GM12878 (cell line): Measurements from ENCODE around the gene MT1HL1. TPM values are rescaled to one million over a fixed set of nuclear protein-coding genes. Genes with fewer than 3 reads are reported as not detected.

Experiments
- ATAC-seq: fragments of 200-7000 bp; cut with Tn5 transposase; 3 replicates; pipeline ENCODE4 v1.9.1; 2020; ENCODE audit warnings: mild to moderate bottlenecking, moderate library complexity
- BruUV-seq: library from RNA; stranded (reverse); fragments of 400-500 nt; replicated peaks from 2 replicates; lab custom pipeline; 2021; lab: Mats Ljungman, UMichigan
- CTCF ChIA-PET: fragments of 300-600 bp; sonication (Branson Sonifier 250); formaldehyde crosslinking; extraction: SDS; loops from one replicate; lab custom pipeline; 2021; ENCODE audit warnings: inconsistent platforms; lab: Yijun Ruan, JAX
- POLR2A ChIA-PET: fragments of 350-600 bp; formaldehyde crosslinking; extraction: SDS; loops from one replicate; lab custom pipeline; 2021; ENCODE audit warnings: inconsistent platforms; lab: Charles Lee
- RAD21 ChIA-PET: fragments of 300-600 bp; sonication (Branson Sonifier 250); formaldehyde crosslinking; loops from one replicate; lab custom pipeline; 2023; ENCODE audit warnings: antibody characterized with exemption; ENCODE audit not compliant: unreplicated experiment; lab: Charles Lee
- SMC1A ChIA-PET: fragments of 300-600 bp; sonication (Branson Sonifier 250); formaldehyde crosslinking; loops from one replicate; lab custom pipeline; 2023; ENCODE audit not compliant: unreplicated experiment, uncharacterized antibody; lab: Charles Lee
- DNase-seq: peaks from one replicate; pipeline ENCODE4 v3.0.0-alpha.2; 2011; ENCODE audit warnings: low read depth, low spot score
- FAIRE-seq: peaks from 3 replicates; lab custom pipeline; 2011; peaks lifted over from hg19 to GRCh38; lab: Jason Lieb, UNC
- H2AFZ ChIP-seq: 2 replicates; pipeline ENCODE4 v1.6.0; 2011; ENCODE audit warnings: low read depth, low read length, control low read depth; ENCODE audit not compliant: control insufficient read depth
- H3K27ac ChIP-seq: 2 replicates; pipeline ENCODE4 v1.5.1; 2011; ENCODE audit warnings: control low read depth; ENCODE audit not compliant: control insufficient read depth, insufficient read depth
- H3K27me3 ChIP-seq, 2 experiments: replicated peaks in 1 of 2; 2 replicates each; pipeline versions ENCODE4 v1.6.0 to v1.6.1; 2011; ENCODE audit warnings: low read length in 1 of 2; ENCODE audit not compliant: control insufficient read depth in 2 of 2, insufficient read depth in 2 of 2
- H3K36me3 ChIP-seq, 2 experiments: 2 replicates each; pipeline ENCODE4 v1.5.1; 2011; ENCODE audit warnings: low read length in 1 of 2; ENCODE audit not compliant: control insufficient read depth in 2 of 2, insufficient read depth in 2 of 2
- H3K4me1 ChIP-seq: 2 replicates; pipeline ENCODE4 v1.6.1; 2011; ENCODE audit warnings: mild to moderate bottlenecking, low read length, moderate library complexity, mixed read lengths; ENCODE audit not compliant: control insufficient read depth, insufficient read depth
- H3K4me2 ChIP-seq: 2 replicates; pipeline ENCODE4 v1.6.0; 2011; ENCODE audit warnings: control low read depth; ENCODE audit not compliant: control insufficient read depth, insufficient read depth
- H3K4me3 ChIP-seq: fragments of 200-600 bp; sonication (generic); 2 replicates; pipeline ENCODE4 v1.5.1; 2016
- H3K79me2 ChIP-seq: 2 replicates; pipeline ENCODE4 v1.6.0; 2011; ENCODE audit warnings: low read length; ENCODE audit not compliant: control insufficient read depth, insufficient read depth
- H3K9ac ChIP-seq: 2 replicates; pipeline ENCODE4 v1.8.0; 2011; ENCODE audit warnings: low read length, control low read depth, mixed read lengths; ENCODE audit not compliant: control insufficient read depth, insufficient read depth
- H3K9me3 ChIP-seq: replicated peaks from 3 replicates; pipeline ENCODE4 v1.5.1; 2011; ENCODE audit warnings: mild to moderate bottlenecking, low read length; ENCODE audit not compliant: control insufficient read depth, insufficient read depth
- H4K20me1 ChIP-seq: 2 replicates; pipeline ENCODE4 v1.6.0; 2011; ENCODE audit not compliant: control insufficient read depth, insufficient read depth
- ASH2L ChIP-seq: fragments of 300-600, 200-600 bp; sonication (generic); IDR thresholded peaks from 2 replicates; pipeline ENCODE4 v1.6.1; 2017; ENCODE audit warnings: low read depth, mild to moderate bottlenecking, borderline replicate concordance
- ATF3 ChIP-seq: IDR thresholded peaks from 2 replicates; pipeline ENCODE4 v1.6.1; 2011; ENCODE audit warnings: low read depth, mild to moderate bottlenecking, low read length, moderate library complexity, borderline replicate concordance; ENCODE audit errors: extremely low read depth
- ETV6 ChIP-seq, 2 experiments: fragments of 450-650 bp in 1 of 2; IDR thresholded peaks in 1 of 2; conservative IDR thresholded peaks in 1 of 2; 2 replicates each; pipeline ENCODE4 v1.6.1; 2014; ENCODE audit warnings: antibody characterized with exemption in 1 of 2, borderline replicate concordance in 1 of 2, low read depth in 1 of 2, mild to moderate bottlenecking in 1 of 2, moderate library complexity in 1 of 2
- MEF2A ChIP-seq: IDR thresholded peaks from 2 replicates; pipeline ENCODE4 v1.6.1; 2011; ENCODE audit warnings: low read depth, mild to moderate bottlenecking, low read length, moderate library complexity; ENCODE audit not compliant: insufficient read depth
- MTA2 ChIP-seq: fragments of 450-650 bp; IDR thresholded peaks from 2 replicates; pipeline ENCODE4 v1.6.1; 2016; ENCODE audit warnings: low read depth, mild to moderate bottlenecking, moderate library complexity
- NFYA ChIP-seq: IDR thresholded peaks from 2 replicates; pipeline ENCODE4 v1.6.1; 2011; ENCODE audit warnings: low read depth, mild to moderate bottlenecking, low read length, improper control_type of control experiment, borderline replicate concordance
- NR2C1 ChIP-seq: fragments of 450-650 bp; IDR thresholded peaks from 2 replicates; pipeline ENCODE4 v1.6.1; 2017; ENCODE audit warnings: antibody characterized with exemption, mild to moderate bottlenecking, moderate library complexity
- REST ChIP-seq: IDR thresholded peaks from 2 replicates; pipeline ENCODE4 v1.6.1; 2012; ENCODE audit warnings: mild to moderate bottlenecking, low read depth, low read length
- SMC3 ChIP-seq: IDR thresholded peaks from 2 replicates; pipeline ENCODE4 v1.6.1; 2011; ENCODE audit warnings: low read length, improper control_type of control experiment, borderline replicate concordance
- SP1 ChIP-seq: IDR thresholded peaks from one replicate; pipeline ENCODE4 v1.6.1; 2011; ENCODE audit warnings: low read depth, low read length
- TAF1 ChIP-seq: IDR thresholded peaks from 2 replicates; pipeline ENCODE4 v1.6.1; 2011; ENCODE audit warnings: mild to moderate bottlenecking, low read depth, low read length, borderline replicate concordance
- USF1 ChIP-seq: IDR thresholded peaks from 2 replicates; pipeline ENCODE4 v1.6.1; 2011; ENCODE audit warnings: borderline replicate concordance, low read depth, mild to moderate bottlenecking, moderate library complexity, mixed read lengths, low read length; ENCODE audit not compliant: insufficient read depth; ENCODE audit errors: extremely low read length
- ZBTB33 ChIP-seq: fragments of 450-650 bp; IDR thresholded peaks from 2 replicates; pipeline ENCODE4 v1.6.1; 2017; ENCODE audit warnings: mild to moderate bottlenecking
- WGBS: methylation state at CpG from one replicate; pipeline ENCODE4 v1.1.6; 2016; ENCODE audit warnings: low lambda C conversion rate; ENCODE audit not compliant: insufficient replicate concordance, insufficient coverage; ENCODE audit errors: missing lambda C conversion rate; 5-methylcytosine and 5-hydroxymethylcytosine counted together
- in situ Hi-C: fragments of 300-500 bp; cut with MboI; formaldehyde crosslinking; loops from 9 replicates; pipeline ENCODE4 v1.14.3; 2018; ENCODE audit warnings: mixed read lengths
- intact Hi-C: fragments of 100-400 bp; cut with micrococcal nuclease; formaldehyde crosslinking; loops from one replicate; pipeline ENCODE4 v1.14.2; 2022; ENCODE audit not compliant: unreplicated experiment
- polyA plus RNA-seq, 11 experiments: library from polyadenylated mRNA; depleted of rRNA in 4 of 11; unstranded in 6 of 11; stranded (reverse) in 5 of 11; fragments of >200 nt; fragmentation: Nextera tagmentation in 4 of 11; fragmentation: Illumina TruSeq in 1 of 11; extraction: Ambion mirVana in 4 of 11; extraction: Trizol in 1 of 11; gene quantifications; 1 replicate in 1 of 11; 2 replicates in 10 of 11; pipeline versions ENCODE4 v1.2.1 to v1.2.3, GENCODE V29; 2011 to 2016; ENCODE audit warnings: inconsistent platforms in 2 of 11, missing spikeins in 2 of 11, low read depth in 1 of 11
- total RNA-seq, 4 experiments: library from RNA; depleted of rRNA in 3 of 4; stranded (reverse); fragments of >200 nt in 3 of 4; fragmentation: Illumina TruSeq in 1 of 4; extraction: Trizol in 1 of 4; gene quantifications; 2 replicates each; pipeline versions ENCODE4 v1.2.1 to v1.2.3, GENCODE V29; 2013 to 2021

MT1HL1 gene
- total and polyA plus RNA-seq, 10 of the 15 experiments (the other 5 are each of a cell fraction or from before 2014, with no cell fraction given) = not detected

- Histone ChIP-seq H3K36me3 (no peaks in the 10 kb centered on the region), H3K4me3 (no peak overlapping the region), H3K4me2 (no peak overlapping the region), H3K9me3 (no peaks in the 10 kb centered on the region), H4K20me1 (no peaks in the 10 kb centered on the region), H3K27me3 (no peaks in the 10 kb centered on the region; a peak in 1 of 4 replicates), H3K4me1 (no peaks in the 10 kb centered on the region), H3K27ac (no peak overlapping the region), H3K79me2 (no peaks in the 10 kb centered on the region), H2AFZ (no peak overlapping the region), H3K9ac (no peak overlapping the region)
- intact Hi-C loops = no loop called here
- ChIA-PET POLR2A (no interaction called here), CTCF (no interaction called here), RAD21 (no interaction called here), SMC1A (no interaction called here)
- FAIRE-seq = no peak
- 31% methylated on average over 14 of the region's 14 CpGs for WGBS
- in situ Hi-C loops = no loop called here
- BruUV-seq = no TSS peak
- DNase-seq = no peak
- no peak for ATAC-seq
- TF ChIP-seq ATF3 (no peak), TAF1 (no peak), MEF2A (no peak), SP1 (no peak), NFYA (no peak), NR2C1 (no peak), REST (no peak), ETV6 (conservative IDR thresholded peaks at IDR 0.05 in 1 of 2, IDR thresholded peaks at IDR 0.05 in 1 of 2; ENCODE audit: borderline replicate concordance in 1 of 2, low read depth in 1 of 2) (no peak), MTA2 (no peak), ZBTB33 (no peak), USF1 (no peak), ASH2L (no peak), SMC3 (no peak)
These were observed 3.1 kb upstream of the MT1HL1 start for GRCh38 chr1:237007147-237007881.
